Effector CD8-positive, alpha-beta T cell (primary cell): ENCODE measurements around the gene RBM17.
"Not testable (repeated sequence)": the region's sequence is repeated elsewhere in the genome, so short reads cannot be mapped to it uniquely, and the experiment has no call there.

Source experiments
- DNase-seq: peaks from one replicate; lab custom pipeline; 2025; lab: John Stamatoyannopoulos, UW

Gene RBM17

GRCh38 chr10:6136215-6137201 lies 47.7 kb downstream of the RBM17 start:
- no peak for DNase-seq

- DNase-seq: no peak
Measured at GRCh38 chr10:6138456-6138855, 49.6 kb downstream of the RBM17 start.

- no peak for DNase-seq
Measured at GRCh38 chr10:6139470-6139869, 50.6 kb downstream of the RBM17 start.

GRCh38 chr10:6140141-6140841 lies 51.5 kb downstream of the RBM17 start:
- DNase-seq: no peak

- no peak for DNase-seq
Measured at GRCh38 chr10:6140965-6141295, 52.1 kb downstream of the RBM17 start.

GRCh38 chr10:6141296-6142151 lies 52.7 kb downstream of the RBM17 start:
- no peak for DNase-seq

GRCh38 chr10:6142186-6142585 lies 53.4 kb downstream of the RBM17 start:
- not testable (repeated sequence) for DNase-seq

GRCh38 chr10:6142644-6143043 lies 53.8 kb downstream of the RBM17 start:
- no peak for DNase-seq

GRCh38 chr10:6143181-6143580 lies 54.3 kb downstream of the RBM17 start:
- DNase-seq: no peak

- DNase-seq: peak; percentile 76
Measured at GRCh38 chr10:6144406-6145165, 55.8 kb downstream of the RBM17 start.

- no peak for DNase-seq
Measured at GRCh38 chr10:6145166-6145987, 56.5 kb downstream of the RBM17 start.

GRCh38 chr10:6146013-6146785 lies 57.4 kb downstream of the RBM17 start:
- no peak for DNase-seq

- no peak for DNase-seq
Measured at GRCh38 chr10:6146921-6147320, 58.1 kb downstream of the RBM17 start.

- DNase-seq: no peak
Measured at GRCh38 chr10:6148251-6148701, 59.4 kb downstream of the RBM17 start.

- DNase-seq: no peak
Measured at GRCh38 chr10:6148908-6149307, 60.1 kb downstream of the RBM17 start.

- peak; percentile 13 for DNase-seq
Measured at GRCh38 chr10:6151087-6151977, 62.5 kb downstream of the RBM17 start.

- DNase-seq: no peak
Measured at GRCh38 chr10:6153845-6154244, 65.0 kb downstream of the RBM17 start.

- DNase-seq: no peak
Measured at GRCh38 chr10:6154566-6154965, 65.7 kb downstream of the RBM17 start.

- no peak for DNase-seq
Measured at GRCh38 chr10:6158276-6158675, 69.4 kb downstream of the RBM17 start.
